DMS53 (cell line): Measurements from ENCODE around the gene KRT15.

Source experiments
- DNase-seq: peaks from one replicate; lab custom pipeline; 2025; lab: John Stamatoyannopoulos, UW

Gene KRT15

GRCh38 chr17:41480581-41480980 lies 38.1 kb downstream of the KRT15 start:
- no peak for DNase-seq

- no peak for DNase-seq
Observed at GRCh38 chr17:41480136-41480535, 38.6 kb downstream of the KRT15 start.

- DNase-seq: no peak
Observed at GRCh38 chr17:41478237-41478636, 40.5 kb downstream of the KRT15 start.

- no peak for DNase-seq
Observed at GRCh38 chr17:41476866-41477815, 41.5 kb downstream of the KRT15 start.

GRCh38 chr17:41475421-41475820 lies 43.3 kb downstream of the KRT15 start:
- DNase-seq: no peak

- DNase-seq: no peak
Observed at GRCh38 chr17:41474863-41475262, 43.8 kb downstream of the KRT15 start.

- DNase-seq: no peak
Observed at GRCh38 chr17:41468346-41468745, 50.3 kb downstream of the KRT15 start.

- no peak for DNase-seq
Observed at GRCh38 chr17:41467561-41467960, 51.1 kb downstream of the KRT15 start.

- DNase-seq: no peak
Observed at GRCh38 chr17:41466988-41467387, 51.7 kb downstream of the KRT15 start, which contains the start of gene KRT32. KRT32 (minus strand) TSS chr17:41467386; CDS start chr17:41467325, 61 bp downstream.

- no peak for DNase-seq
Observed at GRCh38 chr17:41464682-41465081, 54.0 kb downstream of the KRT15 start.

GRCh38 chr17:41464173-41464572 lies 54.5 kb downstream of the KRT15 start:
- no peak for DNase-seq

- no peak for DNase-seq
Observed at GRCh38 chr17:41463746-41464145, 54.9 kb downstream of the KRT15 start.
